NCI-H2029 (cell line): ENCODE results near the gene PPP1R8.

Source experiments
- DNase-seq: peaks from one replicate; lab custom pipeline; 2025; lab: John Stamatoyannopoulos, UW

The PPP1R8 gene

DNA sequence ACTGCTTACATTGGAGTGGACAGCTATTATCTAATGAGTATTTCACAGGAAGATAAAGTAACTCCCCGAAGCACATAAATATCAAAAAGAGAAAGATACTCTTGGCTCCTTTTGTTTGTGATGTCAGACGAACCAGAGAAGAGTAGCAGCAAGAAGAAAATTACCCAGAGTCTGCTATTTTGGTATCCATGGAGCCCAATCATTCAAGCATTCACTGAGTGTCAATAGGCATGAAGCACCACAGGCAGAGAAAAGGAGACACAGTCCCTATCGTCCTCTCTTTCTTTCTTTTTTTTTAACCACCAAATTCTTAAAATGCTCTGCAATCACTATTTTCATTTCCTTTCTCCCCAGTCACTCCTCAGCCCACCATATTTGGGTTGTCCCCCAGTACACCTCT is 63.9 kb downstream of the PPP1R8 start:
- DNase-seq = no peak
